PC-3 (cell line): ENCODE data around the gene NEXMIF.

Experiments used
- EZH2 ChIP-seq: fragments of 300-600 bp; sonication (generic); IDR thresholded peaks from one replicate; pipeline ENCODE4 v1.6.1; 2017; ENCODE audit warnings: antibody characterized with exemption, mild to moderate bottlenecking, low read length; ENCODE audit not compliant: unreplicated experiment
- TF ChIP-seq, protein P1 (sequence below): fragments of 300-600 bp; sonication (generic); conservative IDR thresholded peaks from 2 replicates; pipeline ENCODE4 v1.5.1; 2017; ENCODE audit warnings: antibody characterized with exemption, low read depth, mild to moderate bottlenecking, low read length

DNA sequence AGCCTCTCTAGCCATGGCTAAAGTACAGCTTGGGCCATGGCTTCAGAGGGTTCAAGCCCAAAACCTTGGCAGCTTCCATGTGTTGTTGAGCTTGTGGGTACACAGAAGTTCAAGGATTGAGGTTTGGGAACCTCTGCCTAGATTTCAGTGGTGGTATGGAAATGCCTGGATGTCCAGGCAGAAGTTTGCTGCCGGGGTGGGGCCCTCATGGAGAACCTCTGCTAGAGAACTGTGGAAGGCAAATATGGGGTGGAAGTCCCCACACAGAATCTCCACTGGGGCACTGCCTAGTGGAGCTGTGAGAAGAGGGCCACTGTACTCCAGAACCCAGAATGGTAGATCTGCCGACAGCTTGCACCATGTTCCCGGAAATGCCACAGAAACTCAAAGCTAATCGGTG is 59.5 kb downstream of the NEXMIF start:
- TF ChIP-seq, protein P1, sequence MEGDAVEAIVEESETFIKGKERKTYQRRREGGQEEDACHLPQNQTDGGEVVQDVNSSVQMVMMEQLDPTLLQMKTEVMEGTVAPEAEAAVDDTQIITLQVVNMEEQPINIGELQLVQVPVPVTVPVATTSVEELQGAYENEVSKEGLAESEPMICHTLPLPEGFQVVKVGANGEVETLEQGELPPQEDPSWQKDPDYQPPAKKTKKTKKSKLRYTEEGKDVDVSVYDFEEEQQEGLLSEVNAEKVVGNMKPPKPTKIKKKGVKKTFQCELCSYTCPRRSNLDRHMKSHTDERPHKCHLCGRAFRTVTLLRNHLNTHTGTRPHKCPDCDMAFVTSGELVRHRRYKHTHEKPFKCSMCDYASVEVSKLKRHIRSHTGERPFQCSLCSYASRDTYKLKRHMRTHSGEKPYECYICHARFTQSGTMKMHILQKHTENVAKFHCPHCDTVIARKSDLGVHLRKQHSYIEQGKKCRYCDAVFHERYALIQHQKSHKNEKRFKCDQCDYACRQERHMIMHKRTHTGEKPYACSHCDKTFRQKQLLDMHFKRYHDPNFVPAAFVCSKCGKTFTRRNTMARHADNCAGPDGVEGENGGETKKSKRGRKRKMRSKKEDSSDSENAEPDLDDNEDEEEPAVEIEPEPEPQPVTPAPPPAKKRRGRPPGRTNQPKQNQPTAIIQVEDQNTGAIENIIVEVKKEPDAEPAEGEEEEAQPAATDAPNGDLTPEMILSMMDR: no peak
- TF ChIP-seq EZH2: no peak
